AG10803 (cell line): Measurements from ENCODE around the gene MITF.

Source experiments
- DNase-seq: peaks from one replicate; pipeline ENCODE4 v3.0.0; 2010; ENCODE audit warnings: low read depth
- H3K4me3 ChIP-seq: 2 replicates; pipeline ENCODE4 v1.5.1; 2011; ENCODE audit warnings: mild to moderate bottlenecking, low read length, control low read depth
- TF ChIP-seq, protein P1 (sequence below): conservative IDR thresholded peaks from 2 replicates; pipeline ENCODE4 v1.5.1; 2011; ENCODE audit warnings: mild to moderate bottlenecking, low read length, control low read depth, inconsistent platforms

Gene MITF

DNA sequence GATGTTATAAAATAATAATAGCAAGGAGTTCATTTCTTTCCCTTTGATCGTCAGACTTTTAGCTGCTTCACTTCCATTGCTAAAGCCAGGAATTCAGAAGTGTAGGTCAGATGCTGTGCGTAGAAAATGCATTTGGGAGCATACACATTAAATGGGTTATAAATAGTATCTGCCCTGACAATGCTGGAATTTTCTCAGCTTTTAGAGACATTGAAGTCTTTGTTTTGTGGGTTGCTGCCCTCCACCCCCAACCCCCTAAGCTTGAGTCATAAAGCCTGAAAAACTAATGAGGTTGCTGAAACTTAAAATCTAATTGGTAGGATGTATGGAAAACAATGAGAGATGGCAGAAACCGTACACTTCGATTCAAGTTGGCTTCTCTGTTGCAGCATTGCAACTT lies 81.9 kb downstream of the MITF start:
- no peak for DNase-seq
- TF ChIP-seq, protein P1, sequence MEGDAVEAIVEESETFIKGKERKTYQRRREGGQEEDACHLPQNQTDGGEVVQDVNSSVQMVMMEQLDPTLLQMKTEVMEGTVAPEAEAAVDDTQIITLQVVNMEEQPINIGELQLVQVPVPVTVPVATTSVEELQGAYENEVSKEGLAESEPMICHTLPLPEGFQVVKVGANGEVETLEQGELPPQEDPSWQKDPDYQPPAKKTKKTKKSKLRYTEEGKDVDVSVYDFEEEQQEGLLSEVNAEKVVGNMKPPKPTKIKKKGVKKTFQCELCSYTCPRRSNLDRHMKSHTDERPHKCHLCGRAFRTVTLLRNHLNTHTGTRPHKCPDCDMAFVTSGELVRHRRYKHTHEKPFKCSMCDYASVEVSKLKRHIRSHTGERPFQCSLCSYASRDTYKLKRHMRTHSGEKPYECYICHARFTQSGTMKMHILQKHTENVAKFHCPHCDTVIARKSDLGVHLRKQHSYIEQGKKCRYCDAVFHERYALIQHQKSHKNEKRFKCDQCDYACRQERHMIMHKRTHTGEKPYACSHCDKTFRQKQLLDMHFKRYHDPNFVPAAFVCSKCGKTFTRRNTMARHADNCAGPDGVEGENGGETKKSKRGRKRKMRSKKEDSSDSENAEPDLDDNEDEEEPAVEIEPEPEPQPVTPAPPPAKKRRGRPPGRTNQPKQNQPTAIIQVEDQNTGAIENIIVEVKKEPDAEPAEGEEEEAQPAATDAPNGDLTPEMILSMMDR: no peak
- no peak overlapping the region for H3K4me3 ChIP-seq

DNA sequence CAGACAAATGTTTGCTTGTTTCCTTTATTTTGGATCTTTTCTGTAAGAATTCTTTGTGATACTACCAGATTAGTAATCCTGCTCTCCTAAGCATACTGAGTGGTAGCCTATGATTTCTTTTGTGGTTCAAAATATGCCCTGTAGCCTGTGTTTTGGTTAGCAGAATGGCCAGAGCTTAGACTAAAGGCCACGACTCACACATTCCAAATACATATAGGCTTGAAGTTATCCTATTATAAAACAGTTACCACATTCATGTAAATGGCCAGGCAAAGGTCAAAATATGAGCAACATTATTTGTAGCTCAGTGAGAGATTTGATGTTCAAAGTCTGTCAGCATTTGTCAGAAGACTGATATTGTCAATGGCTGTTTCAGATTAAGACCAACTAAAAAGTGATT lies 84.5 kb downstream of the MITF start:
- TF ChIP-seq, protein P1: no peak
- no peak overlapping the region for H3K4me3 ChIP-seq
- peak; percentile 8 for DNase-seq

DNA sequence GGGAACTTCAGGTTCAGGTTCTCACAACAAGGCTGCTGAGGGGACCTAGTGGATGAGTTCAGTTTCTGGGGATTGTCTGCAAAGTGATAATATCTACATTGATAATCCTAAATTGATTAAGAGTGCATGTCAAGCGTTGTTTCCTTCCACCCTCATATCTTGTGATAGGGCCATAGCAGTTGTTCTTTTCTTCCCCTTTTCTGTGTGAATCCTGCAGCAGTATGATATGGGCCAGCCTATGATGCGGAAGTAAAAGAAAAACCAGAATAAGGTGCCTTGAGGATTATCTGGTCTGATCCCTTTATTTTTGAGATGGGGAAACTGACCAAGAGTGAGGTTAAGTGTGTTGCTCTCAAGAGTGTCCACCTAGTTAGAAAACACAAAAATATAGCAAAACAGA lies 86.2 kb downstream of the MITF start:
- no peak for DNase-seq
- H3K4me3 ChIP-seq: no peak overlapping the region
- TF ChIP-seq, protein P1: no peak

DNA sequence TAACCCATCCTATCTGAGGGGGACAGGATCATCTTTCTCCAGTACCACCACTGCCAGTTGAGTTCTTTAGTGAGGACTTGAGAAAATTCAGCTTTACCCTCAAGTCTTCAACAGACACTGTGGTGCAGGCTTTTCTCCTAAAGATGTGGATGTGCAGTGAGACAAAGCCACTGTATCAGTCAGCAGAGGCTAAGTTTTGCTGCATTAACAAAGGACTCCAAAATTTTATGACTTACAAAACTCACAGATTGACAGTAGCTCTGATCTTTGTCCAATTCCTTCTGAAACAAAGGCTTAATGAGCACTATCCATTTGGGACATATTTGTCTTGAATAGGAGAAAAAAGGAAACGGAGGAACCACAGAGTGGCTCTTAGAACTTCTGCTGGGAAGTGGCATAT lies 87.9 kb downstream of the MITF start:
- TF ChIP-seq, protein P1: no peak
- no peak for DNase-seq

DNA sequence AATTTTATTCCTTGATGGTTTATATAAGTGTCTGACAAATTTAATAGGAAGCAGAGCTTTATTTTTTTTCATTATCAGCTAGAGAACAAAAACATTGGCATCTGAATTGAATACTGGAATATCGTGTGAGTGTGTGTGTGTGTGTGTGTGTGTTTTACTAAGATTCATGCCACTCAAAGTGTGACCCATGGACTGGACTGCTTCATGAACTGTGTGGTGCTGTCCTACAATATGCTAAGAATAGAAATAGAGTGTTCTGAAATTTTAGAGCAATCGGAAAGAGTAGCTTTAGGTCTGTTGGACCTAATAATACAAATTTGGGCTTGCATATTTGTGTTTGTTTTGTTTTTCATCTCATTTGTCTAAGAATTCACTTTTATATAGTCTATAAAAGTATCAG lies 89.6 kb downstream of the MITF start:
- no peak for DNase-seq
- TF ChIP-seq, protein P1: no peak

More for the DNA sequence above, 87.9 kb downstream of the MITF start:
- H3K4me3 ChIP-seq: no peak overlapping the region

DNA sequence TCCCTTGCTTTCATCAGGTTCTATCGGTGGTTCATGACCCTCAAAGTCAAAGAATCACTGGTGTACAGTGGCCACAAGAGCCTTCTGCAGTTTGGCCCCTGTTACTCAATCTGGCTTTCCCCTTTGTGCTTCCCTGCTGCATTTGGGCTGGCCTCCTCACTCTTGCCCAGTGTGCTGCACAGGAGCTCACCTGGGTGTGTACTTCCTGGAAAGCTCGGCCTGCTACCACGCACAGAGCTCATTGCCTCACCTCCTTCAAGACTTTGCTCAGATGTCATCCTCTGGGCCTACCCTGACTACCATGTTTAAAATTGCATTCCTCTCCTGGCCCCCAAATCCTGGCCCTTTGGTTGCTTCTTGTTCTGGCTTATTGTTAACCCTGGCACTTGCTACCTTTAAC lies 90.9 kb downstream of the MITF start:
- TF ChIP-seq, protein P1: no peak
- no peak for DNase-seq
- no peak overlapping the region for H3K4me3 ChIP-seq

More for the DNA sequence above, 89.6 kb downstream of the MITF start:
- H3K4me3 ChIP-seq: no peak overlapping the region

DNA sequence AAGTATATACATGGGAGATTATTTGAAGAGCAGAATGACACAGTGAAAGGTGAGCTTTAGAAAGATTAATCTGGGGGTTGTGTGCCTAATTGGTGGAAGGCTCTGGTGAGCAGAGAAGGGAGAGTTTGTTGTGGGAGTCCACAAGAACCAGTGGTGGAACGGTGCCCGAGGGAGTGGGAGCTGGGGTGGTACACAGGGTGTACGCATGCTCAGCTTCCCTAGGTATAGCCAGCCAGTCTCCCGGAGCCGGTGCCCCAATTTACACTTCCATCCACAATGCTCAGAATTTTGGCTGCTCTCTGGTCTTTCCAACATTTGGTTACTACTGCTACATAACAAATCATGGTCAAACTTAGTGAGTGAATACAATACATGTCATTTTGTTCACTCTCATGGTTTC lies 92.5 kb downstream of the MITF start:
- TF ChIP-seq, protein P1: no peak

More for the DNA sequence above, 92.5 kb downstream of the MITF start:
- no peak for DNase-seq
- no peak overlapping the region for H3K4me3 ChIP-seq
